ENCODE measurements around the gene XRCC5.

GRCh38 chr2:216081487-216082116, 27.5 kb upstream of the XRCC5 start, which contains the start of the genes PECR and TMEM169:
- TF ChIP-seq CREB1 (IDR thresholded peaks at IDR 0.05; ENCODE audit: low read depth) = no peak
- peak; percentile 50; the same call in 1 of the 2 replicates for TF ChIP-seq GATAD2B (conservative IDR thresholded peaks at IDR 0.05; ENCODE audit: low read depth)
- TF ChIP-seq, protein P1, sequence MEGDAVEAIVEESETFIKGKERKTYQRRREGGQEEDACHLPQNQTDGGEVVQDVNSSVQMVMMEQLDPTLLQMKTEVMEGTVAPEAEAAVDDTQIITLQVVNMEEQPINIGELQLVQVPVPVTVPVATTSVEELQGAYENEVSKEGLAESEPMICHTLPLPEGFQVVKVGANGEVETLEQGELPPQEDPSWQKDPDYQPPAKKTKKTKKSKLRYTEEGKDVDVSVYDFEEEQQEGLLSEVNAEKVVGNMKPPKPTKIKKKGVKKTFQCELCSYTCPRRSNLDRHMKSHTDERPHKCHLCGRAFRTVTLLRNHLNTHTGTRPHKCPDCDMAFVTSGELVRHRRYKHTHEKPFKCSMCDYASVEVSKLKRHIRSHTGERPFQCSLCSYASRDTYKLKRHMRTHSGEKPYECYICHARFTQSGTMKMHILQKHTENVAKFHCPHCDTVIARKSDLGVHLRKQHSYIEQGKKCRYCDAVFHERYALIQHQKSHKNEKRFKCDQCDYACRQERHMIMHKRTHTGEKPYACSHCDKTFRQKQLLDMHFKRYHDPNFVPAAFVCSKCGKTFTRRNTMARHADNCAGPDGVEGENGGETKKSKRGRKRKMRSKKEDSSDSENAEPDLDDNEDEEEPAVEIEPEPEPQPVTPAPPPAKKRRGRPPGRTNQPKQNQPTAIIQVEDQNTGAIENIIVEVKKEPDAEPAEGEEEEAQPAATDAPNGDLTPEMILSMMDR (IDR thresholded peaks at IDR 0.05 in 2 of 3, conservative IDR thresholded peaks at IDR 0.05 in 1 of 3; ENCODE audit: control insufficient read depth in 2 of 3, extremely low read depth in 1 of 3, insufficient read depth in 1 of 3, low read depth in 3 of 3, low read length in 3 of 3) = no peak

All from GM12878 (cell line).